Measurements from ENCODE around the gene PP2D1.

GRCh38 chr3:19950316-19950715 is 61.7 kb downstream of the PP2D1 start:
- TF ChIP-seq CTCF (IDR thresholded peaks at IDR 0.05) (no peak), ZFX (IDR thresholded peaks at IDR 0.05; ENCODE audit: borderline replicate concordance) (no peak)
